SU-DHL-6 (cell line): ENCODE measurements around the gene CNTN4.

Experiments
- H2AFZ ChIP-seq: fragments of 200-600 bp; sonication (generic); 2 replicates; pipeline ENCODE4 v1.6.1; 2014; ENCODE audit warnings: low read depth, mild to moderate bottlenecking, moderate library complexity, mixed read lengths, antibody characterized with exemption, low read length; ENCODE audit not compliant: severe bottlenecking
- H3F3A ChIP-seq: fragments of 200-600 bp; shearing (Covaris generic); 2 replicates; pipeline ENCODE4 v1.6.0; 2016; ENCODE audit warnings: antibody characterized with exemption, mild to moderate bottlenecking; ENCODE audit not compliant: insufficient read depth
- H3K27ac ChIP-seq: fragments of 200-600 bp; sonication (generic); 2 replicates; pipeline ENCODE4 v1.5.1; 2016; ENCODE audit warnings: low read depth, mild to moderate bottlenecking, low read length, moderate library complexity, mixed read lengths
- H3K27me3 ChIP-seq: fragments of 200-600 bp; sonication (generic), shearing (Covaris generic); 2 replicates; pipeline ENCODE4 v1.6.0; 2014; ENCODE audit warnings: mild to moderate bottlenecking, low read length
- H3K36me3 ChIP-seq: fragments of 200-600 bp; sonication (generic); 2 replicates; pipeline ENCODE4 v1.6.1; 2014; ENCODE audit warnings: mild to moderate bottlenecking, low read length, mixed read lengths
- H3K4me2 ChIP-seq: fragments of 300-600, 200-600 bp; shearing (Covaris generic), sonication (generic); 2 replicates; pipeline ENCODE4 v1.6.0; 2014; ENCODE audit warnings: low read length, low read depth, mild to moderate bottlenecking; ENCODE audit not compliant: poor library complexity, severe bottlenecking
- H3K4me3 ChIP-seq: fragments of 200-600 bp; sonication (generic); 2 replicates; pipeline ENCODE4 v1.5.1; 2014; ENCODE audit warnings: antibody characterized with exemption, low read length, mild to moderate bottlenecking, mixed read lengths; ENCODE audit not compliant: insufficient read depth, poor library complexity, severe bottlenecking
- H3K79me2 ChIP-seq: fragments of 200-600 bp; sonication (generic); 2 replicates; pipeline ENCODE4 v1.6.1; 2014; ENCODE audit warnings: mild to moderate bottlenecking, low read length, moderate library complexity; ENCODE audit not compliant: insufficient read depth
- H3K9ac ChIP-seq: fragments of 200-600 bp; sonication (generic); 2 replicates; pipeline ENCODE4 v1.7.0; 2014; ENCODE audit warnings: mild to moderate bottlenecking, low read length
- H3K9me2 ChIP-seq: fragments of 200-600 bp; sonication (generic); replicated peaks from 2 replicates; pipeline ENCODE4 v1.6.1; 2014; ENCODE audit warnings: low read length; ENCODE audit not compliant: insufficient read depth
- H3K9me3 ChIP-seq: fragments of 200-600 bp; sonication (generic); 2 replicates; pipeline ENCODE4 v1.6.1; 2014; ENCODE audit warnings: low read length, mixed read lengths; ENCODE audit not compliant: insufficient read depth
- H4K20me1 ChIP-seq: fragments of 200-600 bp; sonication (generic); 2 replicates; pipeline ENCODE4 v1.6.1; 2014; ENCODE audit warnings: low read depth, mild to moderate bottlenecking, antibody characterized with exemption, low read length, moderate library complexity, mixed read lengths
- CTCF ChIP-seq: fragments of 200-600 bp; sonication (generic); IDR thresholded peaks from one replicate; pipeline ENCODE4 v1.5.1; 2017; ENCODE audit warnings: antibody characterized with exemption, mild to moderate bottlenecking, low read length, moderate library complexity; ENCODE audit not compliant: insufficient read depth, poor library complexity, severe bottlenecking
- EZH2phosphoT487 ChIP-seq: fragments of 200-600 bp; sonication (generic), shearing (Covaris generic); conservative IDR thresholded peaks from 2 replicates; pipeline ENCODE4 v1.6.1; 2018; ENCODE audit warnings: mild to moderate bottlenecking, antibody characterized with exemption, low read length, moderate library complexity, mixed read lengths

Gene CNTN4

GRCh38 chr3:2853651-2854050 lies 755.0 kb downstream of the CNTN4 start:
- no peak overlapping the region for H3K4me2 ChIP-seq

GRCh38 chr3:2856138-2857133 lies 757.8 kb downstream of the CNTN4 start:
- H3F3A ChIP-seq: no peaks in the 10 kb centered on the region
- H2AFZ ChIP-seq: no peak overlapping the region
- TF ChIP-seq EZH2phosphoT487 (no peak), CTCF (no peak)
- H3K9me2 ChIP-seq: no peaks in the 10 kb centered on the region
- no peaks in the 10 kb centered on the region for H3K79me2 ChIP-seq
- no peaks in the 10 kb centered on the region for H3K9me3 ChIP-seq
- H4K20me1 ChIP-seq: no peaks in the 10 kb centered on the region
- no peak overlapping the region for H3K4me3 ChIP-seq
- no peak overlapping the region for H3K4me2 ChIP-seq
- H3K27ac ChIP-seq: no peak overlapping the region
- H3K9ac ChIP-seq: no peak overlapping the region
- no peaks in the 10 kb centered on the region for H3K36me3 ChIP-seq
- H3K27me3 ChIP-seq: no peaks in the 10 kb centered on the region

More at GRCh38 chr3:2853651-2854050, 755.0 kb downstream of the CNTN4 start:
- Histone ChIP-seq H4K20me1 (no peaks in the 10 kb centered on the region), H3K9ac (no peak overlapping the region), H3F3A (no peaks in the 10 kb centered on the region), H3K27me3 (no peaks in the 10 kb centered on the region), H3K9me2 (no peaks in the 10 kb centered on the region), H3K27ac (no peak overlapping the region), H3K36me3 (no peaks in the 10 kb centered on the region), H3K79me2 (no peaks in the 10 kb centered on the region), H3K9me3 (no peaks in the 10 kb centered on the region), H2AFZ (no peak overlapping the region), H3K4me3 (no peak overlapping the region)
- TF ChIP-seq CTCF (no peak), EZH2phosphoT487 (no peak)

- H3K79me2 ChIP-seq: no peaks in the 10 kb centered on the region
- no peaks in the 10 kb centered on the region for H3F3A ChIP-seq
- no peaks in the 10 kb centered on the region for H3K9me3 ChIP-seq
- TF ChIP-seq CTCF (no peak), EZH2phosphoT487 (no peak)
- H3K9ac ChIP-seq: no peak overlapping the region
- no peak overlapping the region for H2AFZ ChIP-seq
- H3K9me2 ChIP-seq: no peaks in the 10 kb centered on the region
- no peak overlapping the region for H3K27ac ChIP-seq
- no peak overlapping the region for H3K4me3 ChIP-seq
- H4K20me1 ChIP-seq: no peaks in the 10 kb centered on the region
- H3K36me3 ChIP-seq: no peaks in the 10 kb centered on the region
- H3K27me3 ChIP-seq: no peaks in the 10 kb centered on the region
- no peak overlapping the region for H3K4me2 ChIP-seq
Observed at GRCh38 chr3:2860626-2861025, 762.0 kb downstream of the CNTN4 start.
